K562 (cell line): Measurements from ENCODE around the gene TMEM38B. TPM values are rescaled to one million over a fixed set of nuclear protein-coding genes. Genes with fewer than 3 reads are reported as not detected.

Experiments
- EWSR1 ChIP-seq: fragments of 450-650 bp; IDR thresholded peaks from 2 replicates; pipeline ENCODE4 v1.6.1; 2018; ENCODE audit warnings: borderline replicate concordance, mild to moderate bottlenecking, low read depth, moderate library complexity; ENCODE audit not compliant: partially characterized antibody
- FOSL1 ChIP-seq: fragments of 200-800 bp; sonication (Bioruptor generic); conservative IDR thresholded peaks from 2 replicates; pipeline ENCODE4 v1.6.1; 2016; ENCODE audit warnings: missing genetic modification characterization, missing compliant biosample characterization
- FOXM1 ChIP-seq, 2 experiments: fragments of 450-650 bp in 1 of 2; sonication (generic) in 1 of 2; formaldehyde crosslinking in 1 of 2; IDR thresholded peaks; 2 replicates each; pipeline versions ENCODE4 v1.6.1 to v1.9.0; 2017 to 2022; ENCODE audit warnings: low read depth in 2 of 2, mild to moderate bottlenecking in 2 of 2, missing genetic modification reagents in 1 of 2, moderate library complexity in 1 of 2
- HNRNPLL ChIP-seq: fragments of 200-400 bp; formaldehyde crosslinking; IDR thresholded peaks from 2 replicates; pipeline ENCODE4 v1.6.1; 2017; ENCODE audit warnings: low read length, low read depth, mild to moderate bottlenecking; ENCODE audit not compliant: poor library complexity, severe bottlenecking
- JUND ChIP-seq, 2 experiments: IDR thresholded peaks; 2 replicates in 1 of 2; 3 replicates in 1 of 2; pipeline ENCODE4 v1.6.1; 2011; ENCODE audit warnings: borderline replicate concordance in 2 of 2, low read depth in 2 of 2, low read length in 2 of 2, improper control_type of control experiment in 1 of 2, missing biosample characterization in 1 of 2, missing genetic modification characterization in 1 of 2, missing genetic modification reagents in 1 of 2
- KDM2B ChIP-seq: fragments of 250-450 bp; sonication (Bioruptor Pico); IDR thresholded peaks from 2 replicates; pipeline ENCODE4 v1.8.0; 2021; ENCODE audit warnings: mild to moderate bottlenecking, moderate library complexity
- KLF16 ChIP-seq: IDR thresholded peaks from 2 replicates; pipeline ENCODE4 v1.6.1; 2016; ENCODE audit warnings: antibody characterized with exemption
- MAFK ChIP-seq: IDR thresholded peaks from 2 replicates; pipeline ENCODE4 v1.6.1; 2011; ENCODE audit warnings: low read length, improper control_type of control experiment
- MAZ ChIP-seq, 2 experiments: fragments of 450-650 bp in 1 of 2; sonication (generic) in 1 of 2; formaldehyde crosslinking; IDR thresholded peaks in 1 of 2; conservative IDR thresholded peaks in 1 of 2; 2 replicates each; pipeline versions ENCODE4 v1.4.0 to v1.5.0; 2020; ENCODE audit warnings: mild to moderate bottlenecking in 1 of 2, missing genetic modification reagents in 1 of 2
- MEIS2 ChIP-seq: fragments of 450-650 bp; IDR thresholded peaks from 2 replicates; pipeline ENCODE4 v1.6.1; 2014; ENCODE audit warnings: mild to moderate bottlenecking; ENCODE audit not compliant: partially characterized antibody
- MXD1 ChIP-seq: fragments of 250-450 bp; sonication (Bioruptor Pico); IDR thresholded peaks from 2 replicates; pipeline ENCODE4 v1.8.0; 2021; ENCODE audit warnings: borderline replicate concordance, mild to moderate bottlenecking, moderate library complexity; ENCODE audit not compliant: poor library complexity, severe bottlenecking
- NCOA2 ChIP-seq, 2 experiments: fragments of 450-650 bp; IDR thresholded peaks; 2 replicates each; pipeline ENCODE4 v1.6.1; 2018; ENCODE audit warnings: mild to moderate bottlenecking in 2 of 2, moderate library complexity in 1 of 2; ENCODE audit not compliant: partially characterized antibody in 2 of 2
- SAFB ChIP-seq: fragments of 200-400 bp; formaldehyde crosslinking; IDR thresholded peaks from 2 replicates; pipeline ENCODE4 v1.6.1; 2017; ENCODE audit warnings: low read depth, low read length, borderline replicate concordance
- SMAD4 ChIP-seq: fragments of 250-450 bp; sonication (Bioruptor Pico); conservative IDR thresholded peaks from 2 replicates; pipeline ENCODE4 v1.8.0; 2021; ENCODE audit warnings: inconsistent platforms, mild to moderate bottlenecking, moderate library complexity
- SMARCA4 ChIP-seq: fragments of 450-650 bp; IDR thresholded peaks from 2 replicates; pipeline ENCODE4 v1.6.1; 2016
- TOE1 ChIP-seq, 2 experiments: fragments of 450-650 bp in 1 of 2; sonication (generic) in 1 of 2; formaldehyde crosslinking in 1 of 2; IDR thresholded peaks; 2 replicates each; pipeline versions ENCODE4 v1.7.1 to v1.8.0; 2016 to 2022; ENCODE audit warnings: borderline replicate concordance in 2 of 2, mild to moderate bottlenecking in 2 of 2, antibody characterized with exemption in 1 of 2, inconsistent platforms in 1 of 2, low read depth in 1 of 2, missing genetic modification reagents in 1 of 2, moderate library complexity in 1 of 2
- XRCC5 ChIP-seq: fragments of 200-400 bp; formaldehyde crosslinking; IDR thresholded peaks from 2 replicates; pipeline ENCODE4 v1.6.1; 2017; ENCODE audit warnings: low read depth, mild to moderate bottlenecking, low read length
- ZBTB5 ChIP-seq: fragments of 450-650 bp; IDR thresholded peaks from 2 replicates; pipeline ENCODE4 v1.6.1; 2017; ENCODE audit warnings: antibody characterized with exemption
- ZNF277 ChIP-seq: fragments of 250-450 bp; sonication (Bioruptor Pico); IDR thresholded peaks from 2 replicates; pipeline ENCODE4 v1.8.0; 2022; ENCODE audit warnings: inconsistent platforms, mild to moderate bottlenecking, moderate library complexity, borderline replicate concordance
- ZNF512 ChIP-seq: IDR thresholded peaks from 2 replicates; pipeline ENCODE4 v1.6.1; 2016; ENCODE audit warnings: missing genetic modification characterization, missing compliant biosample characterization
- polyA plus RNA-seq, 8 experiments: library from polyadenylated mRNA; depleted of rRNA in 4 of 8; stranded (reverse) in 5 of 8; unstranded in 3 of 8; fragments of >200 nt; fragmentation: Nextera tagmentation in 2 of 8; fragmentation: Illumina TruSeq in 1 of 8; extraction: Ambion mirVana in 2 of 8; extraction: Trizol in 1 of 8; gene quantifications; 2 replicates each; pipeline versions ENCODE4 v1.2.1 to v1.2.3, GENCODE V29; 2011 to 2014; ENCODE audit warnings: inconsistent platforms in 1 of 8, missing spikeins in 1 of 8
- total RNA-seq, 7 experiments: library from RNA; depleted of rRNA in 6 of 7; stranded (reverse); fragments of >200 nt in 6 of 7; fragmentation: Illumina TruSeq in 2 of 7; extraction: Trizol in 2 of 7; gene quantifications; 2 replicates each; pipeline versions ENCODE4 v1.2.1 to v1.2.3, GENCODE V29; 2011 to 2021; ENCODE audit warnings: low replicate concordance in 1 of 7

The TMEM38B gene
- total and polyA plus RNA-seq, 9 of the 15 experiments (the other 6 are each of a cell fraction or from before 2014, with no cell fraction given): 26.0 to 57.5 (median 38.5) TPM

- no peak for TF ChIP-seq ZNF512 (tag)
- peak; percentile 84 for TF ChIP-seq KLF16
- TF ChIP-seq XRCC5: no peak
- peak; percentile 88 for TF ChIP-seq FOXM1 (IDR thresholded peaks at IDR 0.05; ENCODE audit: low read depth)
- TF ChIP-seq FOXM1 (CRISPR knock-in tag; IDR thresholded peaks at IDR 0.05; ENCODE audit: low read depth): no peak
- peak; percentile 94 for TF ChIP-seq MEIS2
- peak; percentile 79 for TF ChIP-seq FOSL1
- peak; percentile 40; the same call in 1 of the 2 replicates for TF ChIP-seq SMAD4
- TF ChIP-seq ZBTB5: no peak
- TF ChIP-seq TOE1 (IDR thresholded peaks at IDR 0.05; ENCODE audit: borderline replicate concordance): no peak
- no peak for TF ChIP-seq TOE1 (CRISPR knock-in tag; IDR thresholded peaks at IDR 0.05; ENCODE audit: borderline replicate concordance, low read depth)
- peak; percentile 92 for TF ChIP-seq SMARCA4
- TF ChIP-seq HNRNPLL: no peak
- TF ChIP-seq KDM2B (CRISPR knock-in tag): no peak; the same call in 1 of the 2 replicates
- TF ChIP-seq MAZ (CRISPR knock-in tag; conservative IDR thresholded peaks at IDR 0.05 in 1 of 2, IDR thresholded peaks at IDR 0.05 in 1 of 2): peak; percentile 29 to 32; a peak in 2 of 4 replicates
- TF ChIP-seq JUND (IDR thresholded peaks at IDR 0.05; ENCODE audit: borderline replicate concordance, low read depth, low read length): peak; percentile 66; the same call in 1 of the 2 replicates
- peak; percentile 9; the same call in 1 of the 3 replicates for TF ChIP-seq JUND (tag; IDR thresholded peaks at IDR 0.05; ENCODE audit: borderline replicate concordance, low read depth, low read length)
- TF ChIP-seq MAFK: no peak
- no peak for TF ChIP-seq NCOA2 (IDR thresholded peaks at IDR 0.05; ENCODE audit: partially characterized antibody in 2 of 2)
- no peak for TF ChIP-seq ZNF277 (CRISPR knock-in tag)
- TF ChIP-seq EWSR1: no peak
- TF ChIP-seq SAFB: no peak
- TF ChIP-seq MXD1 (CRISPR knock-in tag): no peak
Observed at GRCh38 chr9:105676351-105676923, 17.9 kb upstream of the TMEM38B start (continued).
